HCT116 (cell line): ENCODE data around the gene ENTPD3. TPM values are rescaled to one million over a fixed set of nuclear protein-coding genes. Genes with fewer than 3 reads are reported as not detected.
A peak's percentile ranks its signal among the peaks of the same experiment; 100 is the strongest.

Experiments
- ATAC-seq: fragments of 200-7000 bp; cut with Tn5 transposase; 2 replicates; pipeline ENCODE4 v1.9.1; 2020; ENCODE audit warnings: mild to moderate bottlenecking, moderate library complexity
- BruUV-seq: library from RNA; stranded (reverse); fragments of 400-500 nt; replicated peaks from 2 replicates; lab custom pipeline; 2021; lab: Mats Ljungman, UMichigan
- CTCF ChIA-PET: fragments of 300-600 bp; sonication (Branson Sonifier 250); formaldehyde crosslinking; loops from one replicate; lab custom pipeline; 2021; ENCODE audit warnings: antibody characterized with exemption; lab: Charles Lee
- POLR2A ChIA-PET: fragments of 300-600, 350-600 bp; sonication (Branson Sonifier 250); formaldehyde crosslinking; loops from one replicate; lab custom pipeline; 2021; ENCODE audit warnings: antibody characterized with exemption; lab: Charles Lee
- RAD21 ChIA-PET, 2 experiments: fragments of 300-600 bp; sonication (Branson Sonifier 250); formaldehyde crosslinking; loops; one replicate each; lab custom pipeline; 2023; ENCODE audit warnings: low total read pairs in 2 of 2; ENCODE audit not compliant: uncharacterized antibody in 2 of 2, unreplicated experiment in 2 of 2, low non-redundant PET in 1 of 2; lab: Charles Lee
- DNase-seq: peaks from one replicate; pipeline ENCODE4 v3.0.0-alpha.2; 2010; ENCODE audit warnings: low read depth, low spot score
- H2AFZ ChIP-seq: fragments of 200-600 bp; shearing (Covaris generic), sonication (generic); 2 replicates; pipeline ENCODE4 v1.6.1; 2017; ENCODE audit warnings: low read depth, mixed run types, mixed read lengths, antibody characterized with exemption, low read length; ENCODE audit not compliant: poor library complexity, severe bottlenecking
- H3K27ac ChIP-seq: 2 replicates; pipeline ENCODE4 v1.5.1; 2012; ENCODE audit warnings: low read depth, low read length
- H3K27me3 ChIP-seq: fragments of 200-600 bp; sonication (generic); 2 replicates; pipeline ENCODE4 v1.6.1; 2016; ENCODE audit warnings: mixed run types, low read length, mixed read lengths; ENCODE audit not compliant: insufficient read depth
- H3K36me3 ChIP-seq, 2 experiments: fragments of 200-500 bp in 1 of 2; fragments of 200-600 bp in 1 of 2; sonication (Bioruptor generic) in 1 of 2; sonication (generic) in 1 of 2; 2 replicates each; pipeline versions ENCODE4 v1.5.1 to v1.6.1; 2014 to 2016; ENCODE audit warnings: low read length in 2 of 2, inconsistent platforms in 1 of 2, mixed read lengths in 1 of 2, mixed run types in 1 of 2; ENCODE audit not compliant: insufficient read depth in 2 of 2, control insufficient read depth in 1 of 2
- H3K4me1 ChIP-seq, 2 experiments: fragments of 200-600 bp in 1 of 2; sonication (generic) in 1 of 2; 2 replicates each; pipeline versions ENCODE4 v1.5.1 to v1.6.1; 2012 to 2017; ENCODE audit warnings: low read length in 2 of 2, inconsistent platforms in 1 of 2, mild to moderate bottlenecking in 1 of 2, mixed read lengths in 1 of 2, mixed run types in 1 of 2, moderate library complexity in 1 of 2; ENCODE audit not compliant: insufficient read depth in 2 of 2, control insufficient read depth in 1 of 2
- H3K4me2 ChIP-seq: fragments of 200-600 bp; sonication (generic); 2 replicates; pipeline ENCODE4 v1.6.1; 2017; ENCODE audit warnings: mixed run types, low read length, mixed read lengths
- H3K4me3 ChIP-seq, 2 experiments: fragments of 200-600 bp in 1 of 2; sonication (generic) in 1 of 2; replicated peaks in 1 of 2; 2 replicates each; pipeline ENCODE4 v1.5.1; 2011 to 2016; ENCODE audit warnings: low read length in 2 of 2, control low read depth in 1 of 2, low read depth in 1 of 2, mild to moderate bottlenecking in 1 of 2, mixed read lengths in 1 of 2, mixed run types in 1 of 2
- H3K79me2 ChIP-seq: fragments of 200-600 bp; sonication (generic); 2 replicates; pipeline ENCODE4 v1.6.1; 2017; ENCODE audit warnings: mild to moderate bottlenecking, mixed run types, low read length, moderate library complexity, mixed read lengths; ENCODE audit not compliant: insufficient read depth
- H3K9ac ChIP-seq: fragments of 200-600 bp; sonication (generic); 2 replicates; pipeline ENCODE4 v1.6.1; 2016; ENCODE audit warnings: low read length, mixed read lengths
- H3K9me2 ChIP-seq: fragments of 200-600 bp; sonication (generic), shearing (Covaris generic); 2 replicates; pipeline ENCODE4 v1.6.1; 2017; ENCODE audit warnings: mixed run types, mild to moderate bottlenecking, moderate library complexity; ENCODE audit not compliant: insufficient read depth
- H3K9me3 ChIP-seq, 2 experiments: fragments of 200-500 bp in 1 of 2; fragments of 200-600 bp in 1 of 2; sonication (Bioruptor generic) in 1 of 2; sonication (generic) in 1 of 2; 2 replicates each; pipeline ENCODE4 v1.6.1; 2014 to 2017; ENCODE audit warnings: low read length in 2 of 2, mixed read lengths in 2 of 2, inconsistent platforms in 1 of 2, low read depth in 1 of 2, mild to moderate bottlenecking in 1 of 2, mixed run types in 1 of 2, moderate library complexity in 1 of 2; ENCODE audit not compliant: control insufficient read depth in 1 of 2, insufficient read depth in 1 of 2
- H4K20me1 ChIP-seq: fragments of 200-600 bp; sonication (generic), shearing (Covaris generic); 2 replicates; pipeline ENCODE4 v1.6.1; 2017; ENCODE audit warnings: mixed run types, mild to moderate bottlenecking, moderate library complexity; ENCODE audit not compliant: insufficient read depth
- CEBPB ChIP-seq: IDR thresholded peaks from 2 replicates; pipeline ENCODE4 v1.6.1; 2012; ENCODE audit warnings: low read depth
- CTCF ChIP-seq, 3 experiments: fragments of 200-600 bp in 1 of 3; sonication (generic) in 1 of 3; IDR thresholded peaks in 2 of 3; conservative IDR thresholded peaks in 1 of 3; 2 replicates each; pipeline ENCODE4 v1.5.1; 2012 to 2017; ENCODE audit warnings: low read depth in 2 of 3, low read length in 2 of 3, antibody characterized with exemption in 1 of 3, borderline replicate concordance in 1 of 3, control low read depth in 1 of 3, mild to moderate bottlenecking in 1 of 3, mixed read lengths in 1 of 3, mixed run types in 1 of 3, moderate library complexity in 1 of 3; ENCODE audit not compliant: insufficient read depth in 1 of 3
- EGR1 ChIP-seq: IDR thresholded peaks from 2 replicates; pipeline ENCODE4 v1.6.1; 2012; ENCODE audit warnings: low read depth
- EZH2phosphoT487 ChIP-seq: fragments of 200-600 bp; IDR thresholded peaks from 2 replicates; pipeline ENCODE4 v1.6.1; 2018; ENCODE audit warnings: antibody characterized with exemption, borderline replicate concordance
- FOSL1 ChIP-seq: IDR thresholded peaks from 2 replicates; pipeline ENCODE4 v1.6.1; 2012; ENCODE audit warnings: low read depth
- MAX ChIP-seq: IDR thresholded peaks from 2 replicates; pipeline ENCODE4 v1.6.1; 2012
- REST ChIP-seq: IDR thresholded peaks from 2 replicates; pipeline ENCODE4 v1.6.1; 2012; ENCODE audit warnings: low read depth
- TCF7L2 ChIP-seq: IDR thresholded peaks from 2 replicates; pipeline ENCODE4 v1.7.0; 2011; ENCODE audit warnings: borderline replicate concordance, inconsistent platforms; ENCODE audit not compliant: insufficient read depth, insufficient read length; ENCODE audit errors: extremely low read depth
- YY1 ChIP-seq: IDR thresholded peaks from 2 replicates; pipeline ENCODE4 v1.6.1; 2011; ENCODE audit warnings: low read length, low read depth, moderate library complexity, mild to moderate bottlenecking; ENCODE audit not compliant: insufficient replicate concordance; ENCODE audit errors: extremely low read depth
- ZBTB33 ChIP-seq: IDR thresholded peaks from 2 replicates; pipeline ENCODE4 v1.6.1; 2011; ENCODE audit warnings: mild to moderate bottlenecking, low read length, moderate library complexity; ENCODE audit not compliant: insufficient replicate concordance; ENCODE audit errors: extremely low read depth
- ZNF274 ChIP-seq: fragments of 200-500 bp; sonication (Bioruptor generic); IDR thresholded peaks from 2 replicates; pipeline ENCODE4 v1.6.1; 2014; ENCODE audit warnings: mild to moderate bottlenecking, low read depth, low read length, inconsistent platforms
- intact Hi-C: fragments of 100-400 bp; cut with micrococcal nuclease; formaldehyde crosslinking; loops from 2 replicates; pipeline ENCODE4 v1.10.0; 2022
- total RNA-seq: library from RNA; stranded (reverse); gene quantifications from one replicate; pipeline ENCODE4 v1.2.1, GENCODE V29; 2021; ENCODE audit not compliant: unreplicated experiment

Gene ENTPD3
- total RNA-seq, 1 experiment from 2014 or later, result not detected

GRCh38 chr3:40451551-40451950, 64.6 kb downstream of the ENTPD3 start:
- no peak for DNase-seq
- Histone ChIP-seq H3K9me2 (no peaks in the 10 kb centered on the region), H3K79me2 (peaks cover 5% of the 10 kb centered on the region), H3K27ac (no peak overlapping the region), H4K20me1 (no peaks in the 10 kb centered on the region)
- no TSS peak for BruUV-seq
- ATAC-seq, result no peak
- no peak for TF ChIP-seq FOSL1
- TF ChIP-seq CTCF (IDR thresholded peaks at IDR 0.05 in 2 of 3, conservative IDR thresholded peaks at IDR 0.05 in 1 of 3; ENCODE audit: borderline replicate concordance in 1 of 3, insufficient read depth in 1 of 3, low read depth in 2 of 3, low read length in 2 of 3), result no peak
- TF ChIP-seq, all 23 proteins: peak for 0
- Histone ChIP-seq H3K36me3 (no peaks in the 10 kb centered on the region), H2AFZ (no peak overlapping the region), H3K9ac (no peak overlapping the region), H3K4me1 (peaks cover 8 to 20% of the 10 kb centered on the region in 2 experiments; a peak in 3 of 4 replicates), H3K4me2 (no peak overlapping the region), H3K4me3 (no peak overlapping the region), H3K27me3 (no peaks in the 10 kb centered on the region), H3K9me3 (no peaks in the 10 kb centered on the region)
- POLR2A ChIA-PET, result no interaction called here
- CTCF ChIA-PET, result no interaction called here
- RAD21 ChIA-PET, result no interaction called here
- intact Hi-C loops, result no loop called here

GRCh38 chr3:40452057-40452456, 65.1 kb downstream of the ENTPD3 start:
- ChIA-PET RAD21 (no interaction called here), POLR2A (no interaction called here), CTCF (no interaction called here)
- peak overlapping the region; percentile 94 for H3K4me2 ChIP-seq
- peak overlapping the region; percentile 66 for H3K9ac ChIP-seq
- no peaks in the 10 kb centered on the region for H3K9me3 ChIP-seq
- H3K79me2 ChIP-seq, result peaks cover 8% of the 10 kb centered on the region
- ATAC-seq (no peak), DNase-seq (no peak)
- no peaks in the 10 kb centered on the region for H3K36me3 ChIP-seq
- no peaks in the 10 kb centered on the region for H4K20me1 ChIP-seq
- H3K27ac ChIP-seq, result no peak overlapping the region
- no TSS peak for BruUV-seq
- H3K4me3 ChIP-seq, result peak overlapping the region; percentile 78 to 83
- intact Hi-C loops, result no loop called here
- no peaks in the 10 kb centered on the region for H3K27me3 ChIP-seq
- H3K9me2 ChIP-seq, result no peaks in the 10 kb centered on the region
- H2AFZ ChIP-seq, result no peak overlapping the region
- H3K4me1 ChIP-seq, result peaks cover 8 to 20% of the 10 kb centered on the region in 2 experiments; a peak in 3 of 4 replicates
- TF ChIP-seq ZBTB33 (no peak), FOSL1 (no peak), REST (no peak), EZH2phosphoT487 (no peak), YY1 (no peak), TCF7L2 (no peak), MAX (no peak), CEBPB (no peak), ZNF274 (no peak), EGR1 (no peak)
